Heart left ventricle (tissue), 16 donors: Measurements from ENCODE around the gene FAU. TPM values are rescaled to one million over a fixed set of nuclear protein-coding genes. Genes with fewer than 3 reads are reported as not detected.

Source experiments
- ATAC-seq, 4 donors: fragments of 200-7000 bp; cut with Tn5 transposase; one replicate each; pipeline ENCODE4 v1.9.1; 2020 to 2022; ENCODE audit warnings: moderate library complexity in 4 of 4, mild to moderate bottlenecking in 3 of 4, moderate number of reproducible peaks in 1 of 4
- DNase-seq, 5 donors: peaks; one replicate each; pipeline ENCODE4 v3.0.0-alpha.2; 2020
- H3K27ac ChIP-seq, 12 donors: fragments of 200-600 bp; sonication (generic) in 4 of 12; one replicate each; pipeline versions ENCODE4 v1.5.0 to v1.8.0; 2016 to 2022; ENCODE audit warnings: mild to moderate bottlenecking in 2 of 12
- H3K27me3 ChIP-seq, 9 donors: fragments of 200-600 bp; sonication (generic) in 2 of 9; one replicate each; pipeline versions ENCODE4 v1.5.1 to v1.8.0; 2016 to 2022; ENCODE audit warnings: mild to moderate bottlenecking in 3 of 9
- H3K36me3 ChIP-seq, 9 donors: fragments of 200-600 bp; sonication (generic) in 2 of 9; one replicate each; pipeline versions ENCODE4 v1.5.0 to v1.8.0; 2018 to 2022; ENCODE audit warnings: mild to moderate bottlenecking in 2 of 9
- H3K4me1 ChIP-seq, 12 donors: fragments of 200-600 bp; sonication (generic) in 4 of 12; one replicate each; pipeline versions ENCODE4 v1.5.0 to v1.8.0; 2016 to 2022; ENCODE audit warnings: mild to moderate bottlenecking in 3 of 12
- H3K4me3 ChIP-seq, 12 donors: fragments of 200-600 bp; sonication (generic) in 4 of 12; one replicate each; pipeline versions ENCODE4 v1.5.0 to v1.8.0; 2017 to 2022; ENCODE audit warnings: mild to moderate bottlenecking in 9 of 12, moderate library complexity in 4 of 12
- H3K9me3 ChIP-seq, 12 donors: fragments of 200-600 bp; sonication (generic) in 4 of 12; one replicate each; pipeline versions ENCODE4 v1.5.0 to v1.8.0; 2016 to 2022; ENCODE audit warnings: mild to moderate bottlenecking in 1 of 12
- POLR2A ChIP-seq, 2 donors: fragments of 450-650 bp; IDR thresholded peaks; one replicate each; pipeline ENCODE4 v1.6.1; 2017; ENCODE audit warnings: antibody characterized with exemption in 2 of 2, mild to moderate bottlenecking in 2 of 2, moderate library complexity in 2 of 2
- WGBS, 4 donors: extraction: QIAGEN DNeasy Blood & Tissue Kit in 2 of 4; methylation state at CpG; one replicate each; pipeline versions ENCODE4 v1.1.5 to v1.1.7; 2013 to 2018; 5-methylcytosine and 5-hydroxymethylcytosine counted together
- intact Hi-C, 10 donors: fragments of 100-400 bp; cut with DNase I; formaldehyde crosslinking; loops; one replicate each; pipeline versions ENCODE4 v1.11.1 to v1.14.2; 2022
- polyA plus RNA-seq, 2 donors: library from polyadenylated mRNA; stranded (reverse); fragments of 200-250 nt; gene quantifications; one replicate each; pipeline ENCODE4 v1.2.3, GENCODE V29; 2013
- total RNA-seq, 9 donors: library from RNA; depleted of rRNA in 2 of 9; stranded (reverse); fragments of >200 nt in 2 of 9; fragmentation: NEBNext Ultra II Directional in 3 of 9; extraction: Animal tissue kit (Norgen Biotek cat#: 25700) in 3 of 9; gene quantifications; one replicate each; pipeline versions ENCODE4 v1.1.0 to v1.2.4, GENCODE V29; 2016 to 2023
- TF ChIP-seq, protein P1 (sequence below), 12 donors: fragments of 200-600 bp; sonication (generic) in 4 of 12; IDR thresholded peaks; one replicate each; pipeline versions ENCODE4 v1.5.0 to v1.8.0; 2018 to 2022; ENCODE audit warnings: antibody characterized with exemption in 12 of 12, mild to moderate bottlenecking in 5 of 12
- donor health status: ischemic (EF 13 %, LVEDD 7.1; RV severe dilation, severe dysfunction).
- donor health status: healthy with polysubstance abuse.
- donor health status: DM: no; HTN: yes; CAD: no.
- donor health status: DM: no; HTN: no; CAD: no.
- donor health status: ischemic (EF 25% LVEDD 6.9; RV normal size, moderate dysfunction).
- donor health status: ischemic (EF 25% LVEDD 5.7; RV mildly dilated, moderate dysfunction).
- donor health status: healthy.
- donor health status: DM: yes; HTN: yes; CAD: no.
- donor health status: ischemic (EF 35%, LVEDD 5.7; RV mildly dilated, moderate dysfunction).
- donor health status: nonischemic (EF 11% LVEDD 7.7; RV severe dilation, severe dysfunction).
- donor health status: DM: yes; HTN: yes; CAD: no.
- donor health status: PGD.
- donor health status: ischemic (EF 29% LVEDD 5.4; RV normal size, mild dysfunction).
- donor health status: nonischemic (EF 23%, LVEDD 6.1; RV moderate dilation, normal function).

The FAU gene
- total and polyA plus RNA-seq, 11 donors: 388 to 1,119 (median 641) TPM

DNA sequence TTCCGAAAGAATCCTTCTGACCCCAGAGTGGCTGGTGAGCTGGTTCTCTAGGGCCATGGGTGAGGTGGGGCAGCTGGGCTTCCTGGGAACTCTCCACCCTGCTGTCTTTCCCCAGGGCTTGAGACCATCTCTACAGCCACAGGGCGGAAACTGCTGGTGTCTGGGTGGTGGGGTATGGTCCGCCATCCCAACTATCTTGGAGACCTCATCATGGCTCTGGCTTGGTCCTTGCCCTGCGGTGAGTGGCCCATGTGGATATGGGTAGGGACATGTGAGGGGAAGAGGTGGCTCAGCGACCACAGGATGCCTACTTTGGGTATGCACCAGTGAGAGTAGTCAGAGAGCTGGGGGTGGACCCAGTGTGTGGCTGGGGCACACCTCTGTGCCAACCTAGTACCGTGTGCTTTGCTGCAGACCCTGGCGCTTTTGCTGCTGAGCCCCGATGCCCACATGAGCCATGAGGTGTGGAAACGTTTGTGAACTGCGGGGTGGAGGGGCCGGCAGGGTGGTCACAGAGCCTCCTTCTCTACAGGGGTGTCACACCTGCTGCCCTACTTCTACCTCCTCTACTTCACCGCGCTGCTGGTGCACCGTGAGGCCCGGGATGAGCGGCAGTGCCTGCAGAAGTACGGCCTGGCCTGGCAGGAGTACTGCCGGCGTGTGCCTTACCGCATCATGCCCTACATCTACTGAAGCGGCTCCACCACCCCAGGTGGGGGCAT lies 6.4 kb downstream of the FAU start:
- intact Hi-C loops: loop anchor here (5.0 to 10.0 kb wide), 9 partner anchors 69 to 341 kb away; partner anchors contain the start of genes ARL2 (in 5 of the 10), CDC42BPG (in 2 of the 10), CAPN1 (in 1 of the 10) and DPF2 (in 1 of the 10)
- H3K27ac ChIP-seq: no peak overlapping the region
- H3K4me3 ChIP-seq: no peak overlapping the region
- TF ChIP-seq, protein P1, sequence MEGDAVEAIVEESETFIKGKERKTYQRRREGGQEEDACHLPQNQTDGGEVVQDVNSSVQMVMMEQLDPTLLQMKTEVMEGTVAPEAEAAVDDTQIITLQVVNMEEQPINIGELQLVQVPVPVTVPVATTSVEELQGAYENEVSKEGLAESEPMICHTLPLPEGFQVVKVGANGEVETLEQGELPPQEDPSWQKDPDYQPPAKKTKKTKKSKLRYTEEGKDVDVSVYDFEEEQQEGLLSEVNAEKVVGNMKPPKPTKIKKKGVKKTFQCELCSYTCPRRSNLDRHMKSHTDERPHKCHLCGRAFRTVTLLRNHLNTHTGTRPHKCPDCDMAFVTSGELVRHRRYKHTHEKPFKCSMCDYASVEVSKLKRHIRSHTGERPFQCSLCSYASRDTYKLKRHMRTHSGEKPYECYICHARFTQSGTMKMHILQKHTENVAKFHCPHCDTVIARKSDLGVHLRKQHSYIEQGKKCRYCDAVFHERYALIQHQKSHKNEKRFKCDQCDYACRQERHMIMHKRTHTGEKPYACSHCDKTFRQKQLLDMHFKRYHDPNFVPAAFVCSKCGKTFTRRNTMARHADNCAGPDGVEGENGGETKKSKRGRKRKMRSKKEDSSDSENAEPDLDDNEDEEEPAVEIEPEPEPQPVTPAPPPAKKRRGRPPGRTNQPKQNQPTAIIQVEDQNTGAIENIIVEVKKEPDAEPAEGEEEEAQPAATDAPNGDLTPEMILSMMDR (IDR thresholded peaks at IDR 0.05): no peak
- no peak for TF ChIP-seq POLR2A (IDR thresholded peaks at IDR 0.05)
- no peak for ATAC-seq
- 89 to 95% (median 93%) methylated on average over 17 to 21 of the region's 21 CpGs for WGBS, 4 donors
- DNase-seq: peak in 2 of 5 donors; percentile 8 to 25
- peaks cover 0 to 5% (median 0%) of the 10 kb centered on the region in 9 donors for H3K27me3 ChIP-seq
- H3K36me3 ChIP-seq: peaks cover 0 to 38% (median 27%) of the 10 kb centered on the region in 9 donors
- peaks cover 0 to 71% (median 47%) of the 10 kb centered on the region in 12 donors for H3K4me1 ChIP-seq
- H3K9me3 ChIP-seq: no peaks in the 10 kb centered on the region

DNA sequence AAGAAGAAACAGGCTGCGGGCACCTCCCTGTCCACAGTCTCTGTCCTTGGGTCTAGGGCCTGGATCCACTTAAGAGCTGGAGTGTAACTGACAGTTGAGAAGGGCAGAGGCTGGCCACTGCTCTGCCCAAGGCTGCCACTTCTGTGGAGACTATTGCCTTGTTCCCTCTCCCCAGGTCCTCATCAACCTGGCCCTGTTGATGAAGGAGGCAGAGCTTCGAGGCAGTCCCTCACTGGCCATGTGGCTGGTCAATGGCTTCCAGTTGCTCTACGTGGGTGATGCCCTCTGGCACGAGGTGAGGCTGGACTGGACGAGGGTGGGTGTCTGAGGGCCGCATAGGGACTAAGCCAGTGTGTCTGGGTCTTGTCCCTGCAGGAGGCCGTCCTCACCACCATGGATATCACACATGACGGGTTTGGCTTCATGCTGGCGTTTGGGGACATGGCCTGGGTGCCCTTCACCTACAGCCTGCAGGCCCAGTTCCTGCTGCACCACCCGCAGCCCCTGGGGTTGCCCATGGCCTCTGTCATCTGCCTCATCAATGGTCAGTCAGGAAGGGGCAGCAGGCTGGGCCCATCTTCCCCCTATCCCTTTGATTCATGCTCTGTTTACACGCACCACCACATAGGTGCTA lies 7.3 kb downstream of the FAU start:
- Histone ChIP-seq H3K4me1 (peaks cover 0 to 70% (median 49%) of the 10 kb centered on the region in 12 donors), H3K4me3 (no peak overlapping the region)

DNA sequence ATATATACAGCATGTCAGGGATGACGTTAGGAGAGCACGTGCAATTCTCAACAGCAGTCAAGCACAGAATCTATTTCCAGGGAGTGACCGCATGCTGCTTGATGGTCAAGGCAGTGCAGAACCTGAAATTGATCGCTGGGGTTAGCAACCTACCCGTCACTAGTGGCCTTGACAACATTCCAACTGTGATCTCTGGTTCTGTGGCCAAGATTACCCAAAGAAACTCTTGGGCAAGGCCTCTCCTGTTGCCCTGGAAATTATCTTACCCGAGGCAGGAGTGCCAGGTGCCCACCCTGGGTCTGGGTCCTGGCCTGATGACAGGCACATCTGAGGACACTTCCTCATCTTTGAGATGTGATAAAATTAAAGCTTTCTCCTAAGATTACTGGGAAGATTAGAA lies 8.1 kb downstream of the FAU start:
- Histone ChIP-seq H3K9me3 (no peaks in the 10 kb centered on the region), H3K4me1 (peaks cover 0 to 70% (median 49%) of the 10 kb centered on the region in 12 donors), H3K27ac (peak overlapping the region in 6 of 12 donors; percentile 68 to 84 (median 78)), H3K4me3 (peak overlapping the region in 5 of 12 donors; percentile 47 to 90 (median 66)), H3K27me3 (peaks cover 0 to 5% (median 0%) of the 10 kb centered on the region in 9 donors), H3K36me3 (peaks cover 0 to 33% (median 22%) of the 10 kb centered on the region in 9 donors)
- ATAC-seq (no peak), DNase-seq (peak in 2 of 5 donors; percentile 6 to 17)
- intact Hi-C loops: loop anchor here in 8 of 10 donors (5.0 to 10.0 kb wide), 9 partner anchors 68 to 413 kb away; partner anchors contain the start of genes CAPN1 (in 3 of the 8), ARL2 (in 2 of the 8), CDC42BPG (in 2 of the 8) and DPF2 (in 1 of the 8)
- TF ChIP-seq, protein P1 (IDR thresholded peaks at IDR 0.05): no peak
- TF ChIP-seq POLR2A (IDR thresholded peaks at IDR 0.05): no peak
- 48 to 63% (median 58%) methylated on average over 6 of the region's 6 CpGs for WGBS, 4 donors

More for the DNA sequence above, 7.3 kb downstream of the FAU start:
- Histone ChIP-seq H3K36me3 (peaks cover 0 to 33% (median 22%) of the 10 kb centered on the region in 9 donors), H3K27me3 (peaks cover 0 to 5% (median 0%) of the 10 kb centered on the region in 9 donors), H3K9me3 (no peaks in the 10 kb centered on the region), H3K27ac (no peak overlapping the region)
- DNase-seq (peak in 2 of 5 donors; percentile 7 to 21), ATAC-seq (no peak)
- 87 to 91% (median 89%) methylated on average over 4 to 11 of the region's 11 CpGs for WGBS, 4 donors
- intact Hi-C loops: loop anchor here (5.0 to 10.0 kb wide), 11 partner anchors 68 to 413 kb away; partner anchors contain the start of genes ARL2 (in 5 of the 10), CAPN1 (in 3 of the 10), CDC42BPG (in 2 of the 10) and DPF2 (in 1 of the 10)
- no peak for TF ChIP-seq POLR2A (IDR thresholded peaks at IDR 0.05)
- TF ChIP-seq, protein P1 (IDR thresholded peaks at IDR 0.05): no peak
